ENCODE measurements around the gene NR2C1. TPM values are rescaled to one million over a fixed set of nuclear protein-coding genes. Genes with fewer than 3 reads are reported as not detected.

The NR2C1 gene
- total and polyA plus RNA-seq, 3 donors from 2014 or later, result 66.3 to 114 (median 102) TPM

- no peak overlapping the region for H3K4me3 ChIP-seq
- no peaks in the 10 kb centered on the region for H3K9me3 ChIP-seq
- no peaks in the 10 kb centered on the region for H3K27me3 ChIP-seq
- no peaks in the 10 kb centered on the region for H3K4me1 ChIP-seq
- intact Hi-C loops (cut with DNase I; ENCODE audit: low total_unique reads), result no loop called here
- TF ChIP-seq CTCF (IDR thresholded peaks at IDR 0.05) (no peak), POLR2A (IDR thresholded peaks at IDR 0.05) (no peak)
- DNase-seq, result no peak
- no peaks in the 10 kb centered on the region for H3K36me3 ChIP-seq (ENCODE audit: low read depth, missing control alignments)
- H3K27ac ChIP-seq, result no peak overlapping the region
- 93 to 98% methylated on average over 2 of the region's 2 CpGs for WGBS, 2 donors
Observed at GRCh38 chr12:95016120-95016519, 57.3 kb downstream of the NR2C1 start.

- H3K4me3 ChIP-seq, result no peak overlapping the region
- intact Hi-C loops (cut with DNase I; ENCODE audit: low total_unique reads), result no loop called here
- H3K36me3 ChIP-seq (ENCODE audit: low read depth, missing control alignments), result no peaks in the 10 kb centered on the region
Observed at GRCh38 chr12:95014554-95014953, 58.9 kb downstream of the NR2C1 start.

GRCh38 chr12:95006206-95006605 lies 67.2 kb downstream of the NR2C1 start:
- DNase-seq, result no peak
- no peak overlapping the region for H3K4me3 ChIP-seq
- H3K27ac ChIP-seq, result no peak overlapping the region
- no peaks in the 10 kb centered on the region for H3K27me3 ChIP-seq
- H3K9me3 ChIP-seq, result no peaks in the 10 kb centered on the region
- no peaks in the 10 kb centered on the region for H3K4me1 ChIP-seq
- intact Hi-C loops (cut with DNase I; ENCODE audit: low total_unique reads), result no loop called here
- H3K36me3 ChIP-seq (ENCODE audit: low read depth, missing control alignments), result no peaks in the 10 kb centered on the region
- no peak for TF ChIP-seq POLR2A (IDR thresholded peaks at IDR 0.05)
- TF ChIP-seq CTCF (IDR thresholded peaks at IDR 0.05), result no peak
- 93% methylated on average over 4 of the region's 4 CpGs for WGBS, 2 donors

More at GRCh38 chr12:95014554-95014953, 58.9 kb downstream of the NR2C1 start:
- no peaks in the 10 kb centered on the region for H3K4me1 ChIP-seq
- no peaks in the 10 kb centered on the region for H3K9me3 ChIP-seq
- no peaks in the 10 kb centered on the region for H3K27me3 ChIP-seq
- no peak overlapping the region for H3K27ac ChIP-seq
- no peak for DNase-seq
- TF ChIP-seq CTCF (IDR thresholded peaks at IDR 0.05) (no peak), POLR2A (IDR thresholded peaks at IDR 0.05) (no peak)

- no peaks in the 10 kb centered on the region for H3K9me3 ChIP-seq
- no peaks in the 10 kb centered on the region for H3K36me3 ChIP-seq (ENCODE audit: low read depth, missing control alignments)
- peak overlapping the region in 1 of 2 donors; percentile 94 for H3K4me3 ChIP-seq
- H3K27ac ChIP-seq, result no peak overlapping the region
- WGBS, 2 donors, result 73 to 80% methylated on average over 2 of the region's 2 CpGs
- intact Hi-C loops (cut with DNase I; ENCODE audit: low total_unique reads), result no loop called here
- no peaks in the 10 kb centered on the region for H3K4me1 ChIP-seq
- no peak for DNase-seq
- TF ChIP-seq CTCF (IDR thresholded peaks at IDR 0.05), result no peak
- no peak for TF ChIP-seq POLR2A (IDR thresholded peaks at IDR 0.05)
- H3K27me3 ChIP-seq, result no peaks in the 10 kb centered on the region
Observed at GRCh38 chr12:95004610-95005009, 68.8 kb downstream of the NR2C1 start.

- no peaks in the 10 kb centered on the region for H3K9me3 ChIP-seq
- no peak for DNase-seq
- H3K27me3 ChIP-seq, result no peaks in the 10 kb centered on the region
- peak overlapping the region; percentile 59 to 91 for H3K27ac ChIP-seq
- no peaks in the 10 kb centered on the region for H3K36me3 ChIP-seq (ENCODE audit: low read depth, missing control alignments)
- peak overlapping the region; percentile 60 to 94 for H3K4me3 ChIP-seq
- TF ChIP-seq CTCF (IDR thresholded peaks at IDR 0.05), result no peak
- no peak for TF ChIP-seq POLR2A (IDR thresholded peaks at IDR 0.05)
- intact Hi-C loops (cut with DNase I; ENCODE audit: low total_unique reads), result no loop called here
- 32 to 56% methylated on average over 15 of the region's 15 CpGs for WGBS, 2 donors
- H3K4me1 ChIP-seq, result no peaks in the 10 kb centered on the region
Observed at GRCh38 chr12:95003921-95004272, 69.5 kb downstream of the NR2C1 start.

Data from testis (tissue), 3 donors.